D721Med (cell line): Measurements from ENCODE around the gene NABP1.
"Not testable (repeated sequence)": the region's sequence is repeated elsewhere in the genome, so short reads cannot be mapped to it uniquely, and the experiment has no call there.

Experiments
- DNase-seq: peaks from one replicate; pipeline ENCODE4 v3.0.0; 2011; ENCODE audit warnings: low spot score; ENCODE audit not compliant: insufficient read length
- FAIRE-seq: peaks from 2 replicates; lab custom pipeline; 2011; peaks lifted over from hg19 to GRCh38; lab: Jason Lieb, UNC
- CTCF ChIP-seq: IDR thresholded peaks from 2 replicates; pipeline ENCODE4 v1.5.1; 2012; ENCODE audit warnings: mild to moderate bottlenecking, control low read depth; ENCODE audit not compliant: insufficient read depth; ENCODE audit errors: missing control alignments

NABP1 gene

GRCh38 chr2:191641609-191642008 lies 36.3 kb upstream of the NABP1 start:
- DNase-seq (no peak), FAIRE-seq (no peak)
- no peak for TF ChIP-seq CTCF

- FAIRE-seq = no peak
- TF ChIP-seq CTCF = no peak
These were observed 35.4 kb upstream of the NABP1 start for GRCh38 chr2:191642541-191642940.

GRCh38 chr2:191643429-191643828 lies 34.5 kb upstream of the NABP1 start:
- FAIRE-seq = no peak

More at GRCh38 chr2:191642541-191642940, 35.4 kb upstream of the NABP1 start:
- no peak for DNase-seq

GRCh38 chr2:191644613-191645012 lies 33.3 kb upstream of the NABP1 start:
- DNase-seq, FAIRE-seq: not testable (repeated sequence)

More at GRCh38 chr2:191643429-191643828, 34.5 kb upstream of the NABP1 start:
- TF ChIP-seq CTCF = no peak
- no peak for DNase-seq

DNA sequence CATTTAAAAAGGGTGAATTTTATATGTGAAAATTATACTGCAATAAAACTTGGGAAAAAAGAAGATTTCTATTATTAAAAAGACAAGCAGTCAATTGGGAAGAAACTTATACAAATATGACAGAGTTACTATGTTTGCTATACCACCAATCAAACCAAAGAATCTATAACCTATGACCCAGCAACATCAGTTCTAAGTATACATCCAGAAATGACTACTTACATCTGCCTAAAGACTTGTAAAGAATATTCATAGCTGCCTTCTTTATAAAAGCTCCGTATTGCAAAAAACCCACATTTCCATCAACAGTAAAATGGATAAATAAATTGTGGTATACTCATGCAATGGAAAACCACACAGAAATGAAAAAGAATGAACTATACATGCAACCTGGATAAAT lies 32.9 kb upstream of the NABP1 start:
- TF ChIP-seq CTCF = no peak
- FAIRE-seq (no peak), DNase-seq (no peak)

- TF ChIP-seq CTCF = no peak
- no peak for FAIRE-seq
- DNase-seq = no peak
These were observed 32.3 kb upstream of the NABP1 start for GRCh38 chr2:191645434-191646162.

DNA sequence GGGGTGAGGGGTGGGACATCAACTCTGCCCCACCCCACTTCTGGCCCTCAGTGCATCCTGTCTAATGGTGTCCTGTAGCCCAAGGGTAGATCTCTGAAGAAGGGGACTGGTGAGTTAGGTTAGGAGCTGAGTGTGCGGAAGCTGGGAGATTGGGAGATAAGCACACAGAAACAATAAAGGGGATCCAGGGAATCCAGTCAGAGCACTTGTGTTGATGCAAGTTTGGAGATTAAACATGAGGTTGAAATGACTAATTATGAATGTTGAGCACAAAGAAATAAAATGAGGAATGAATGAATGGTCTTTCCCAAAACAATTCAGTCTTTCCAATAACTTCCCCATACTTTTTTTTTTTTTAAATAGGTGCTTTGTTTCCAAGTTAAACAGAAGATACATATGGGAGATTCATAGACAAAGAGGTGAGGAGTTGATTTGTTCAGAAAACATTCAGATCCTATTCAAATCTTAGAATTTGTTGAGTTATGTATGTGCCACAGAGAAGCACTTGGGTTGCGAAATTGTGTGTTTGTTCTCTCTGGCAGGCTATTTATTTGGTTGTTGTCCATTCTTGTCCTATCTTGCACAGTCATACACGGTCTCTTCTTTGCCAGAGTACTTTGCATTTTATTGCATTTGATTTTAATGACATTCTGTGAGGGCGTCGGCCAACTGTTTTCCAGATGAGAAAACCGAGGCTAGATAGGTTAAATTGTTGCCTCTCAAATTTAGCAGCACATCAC lies 31.6 kb upstream of the NABP1 start:
- TF ChIP-seq CTCF = no peak
- no peak for FAIRE-seq

More for the DNA sequence above, 31.6 kb upstream of the NABP1 start:
- DNase-seq = no peak
